Measurements from ENCODE around the gene HSPB6.

Gene HSPB6

GRCh38 chr19:35766571-35767104 is 9.8 kb upstream of the HSPB6 start:
- DNase-seq: no peak
- TF ChIP-seq GATA1 (IDR thresholded peaks at IDR 0.05; ENCODE audit: low read depth, low read length): no peak
- TF ChIP-seq POLR2A (IDR thresholded peaks at IDR 0.05; ENCODE audit: low read length): no peak

GRCh38 chr19:35764432-35765315 is 7.8 kb upstream of the HSPB6 start:
- TF ChIP-seq POLR2A (IDR thresholded peaks at IDR 0.05; ENCODE audit: low read length) (no peak), GATA1 (IDR thresholded peaks at IDR 0.05; ENCODE audit: low read depth, low read length) (no peak)
- no peak for DNase-seq

GRCh38 chr19:35760711-35761349 is 4.0 kb upstream of the HSPB6 start:
- TF ChIP-seq GATA1 (IDR thresholded peaks at IDR 0.05; ENCODE audit: low read depth, low read length) (no peak), POLR2A (IDR thresholded peaks at IDR 0.05; ENCODE audit: low read length) (no peak)
- no peak for DNase-seq

GRCh38 chr19:35759697-35760096 is 2.9 kb upstream of the HSPB6 start:
- no peak for DNase-seq
- TF ChIP-seq GATA1 (IDR thresholded peaks at IDR 0.05; ENCODE audit: low read depth, low read length) (no peak), POLR2A (IDR thresholded peaks at IDR 0.05; ENCODE audit: low read length) (no peak)

GRCh38 chr19:35757749-35758608 is 1.1 kb upstream of the HSPB6 start, which contains the start of gene PROSER3:
Gene PROSER3, plus strand, starts transcription at chr19:35758176. Its CDS starts 40 bp downstream, at chr19:35758216.
- peak; percentile 99 to 100 for DNase-seq
- TF ChIP-seq POLR2A (IDR thresholded peaks at IDR 0.05; ENCODE audit: low read length) (peak; percentile 92), GATA1 (IDR thresholded peaks at IDR 0.05; ENCODE audit: low read depth, low read length) (no peak)

- DNase-seq: peak; percentile 83 to 86
- TF ChIP-seq POLR2A (IDR thresholded peaks at IDR 0.05; ENCODE audit: low read length): no peak
- TF ChIP-seq GATA1 (IDR thresholded peaks at IDR 0.05; ENCODE audit: low read depth, low read length): no peak
Measured at GRCh38 chr19:35757231-35757748, 461 bp upstream of the HSPB6 start.

- DNase-seq: peak; percentile 65 to 78
- no peak for TF ChIP-seq POLR2A (IDR thresholded peaks at IDR 0.05; ENCODE audit: low read length)
- no peak for TF ChIP-seq GATA1 (IDR thresholded peaks at IDR 0.05; ENCODE audit: low read depth, low read length)
Measured at GRCh38 chr19:35755550-35756376, 1.1 kb downstream of the HSPB6 start.

GRCh38 chr19:35755131-35755549 is 1.7 kb downstream of the HSPB6 start:
- DNase-seq: no peak
- TF ChIP-seq GATA1 (IDR thresholded peaks at IDR 0.05; ENCODE audit: low read depth, low read length) (no peak), POLR2A (IDR thresholded peaks at IDR 0.05; ENCODE audit: low read length) (no peak)

- TF ChIP-seq POLR2A (IDR thresholded peaks at IDR 0.05; ENCODE audit: low read length) (no peak), GATA1 (IDR thresholded peaks at IDR 0.05; ENCODE audit: low read depth, low read length) (no peak)
- no peak for DNase-seq
Measured at GRCh38 chr19:35754370-35755130, 2.3 kb downstream of the HSPB6 start.

GRCh38 chr19:35753634-35754369 is 3.0 kb downstream of the HSPB6 start:
- no peak for TF ChIP-seq POLR2A (IDR thresholded peaks at IDR 0.05; ENCODE audit: low read length)
- TF ChIP-seq GATA1 (IDR thresholded peaks at IDR 0.05; ENCODE audit: low read depth, low read length): no peak
- no peak for DNase-seq

GRCh38 chr19:35752746-35753350 is 4.0 kb downstream of the HSPB6 start:
- DNase-seq: no peak

More at GRCh38 chr19:35752746-35753350, 4.0 kb downstream of the HSPB6 start:
- no peak for TF ChIP-seq POLR2A (IDR thresholded peaks at IDR 0.05; ENCODE audit: low read length)
- TF ChIP-seq GATA1 (IDR thresholded peaks at IDR 0.05; ENCODE audit: low read depth, low read length): no peak

Data from erythroblast (primary cell).